Spleen (tissue), 7 donors: ENCODE measurements around the gene PTPDC1.

Source experiments
- POLR2AphosphoS5 ChIP-seq, 3 donors: sonication (generic); formaldehyde crosslinking; IDR thresholded peaks; one replicate each; pipeline ENCODE4 v1.5.1; 2017; ENCODE audit warnings: antibody characterized with exemption in 3 of 3
- TF ChIP-seq, protein P1 (sequence below), 11 experiments: fragments of 200-600 bp in 7 of 11; fragments of 450-650 bp in 4 of 11; sonication (generic) in 4 of 11; IDR thresholded peaks in 8 of 11; conservative IDR thresholded peaks in 3 of 11; 1 replicate in 7 of 11; 2 replicates in 4 of 11; pipeline versions ENCODE4 v1.4.0 to v1.8.0; 2016 to 2021; ENCODE audit warnings: antibody characterized with exemption in 11 of 11, inconsistent platforms in 4 of 11, mild to moderate bottlenecking in 1 of 11
- donor health status: DM: no; HTN: no; CAD: no; lungs with moderate emphysema.
- donor health status: DM: no; HTN: no; CAD: no.
- donor health status: DM: no; HTN: no; CAD: no.

DNA sequence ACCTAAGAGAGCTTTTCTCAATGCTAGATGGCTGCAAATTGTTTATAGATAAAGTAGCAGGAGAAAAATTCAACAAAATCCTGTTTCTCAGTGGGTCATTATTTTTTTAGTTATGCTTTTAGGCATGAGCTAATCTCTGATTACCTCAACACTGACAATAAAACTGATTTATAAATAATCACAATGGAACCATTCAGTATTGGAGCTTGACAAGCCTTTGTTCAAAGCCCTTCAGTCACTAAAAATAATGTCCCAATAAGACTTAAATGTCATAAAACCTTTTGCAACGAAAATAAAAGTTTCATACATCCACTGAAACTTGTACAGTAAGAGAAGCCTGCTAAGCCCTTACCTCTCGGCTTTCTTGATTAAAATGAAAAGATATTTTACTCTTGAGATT is 27.2 kb downstream of the PTPDC1 start:
- TF ChIP-seq, protein P1, sequence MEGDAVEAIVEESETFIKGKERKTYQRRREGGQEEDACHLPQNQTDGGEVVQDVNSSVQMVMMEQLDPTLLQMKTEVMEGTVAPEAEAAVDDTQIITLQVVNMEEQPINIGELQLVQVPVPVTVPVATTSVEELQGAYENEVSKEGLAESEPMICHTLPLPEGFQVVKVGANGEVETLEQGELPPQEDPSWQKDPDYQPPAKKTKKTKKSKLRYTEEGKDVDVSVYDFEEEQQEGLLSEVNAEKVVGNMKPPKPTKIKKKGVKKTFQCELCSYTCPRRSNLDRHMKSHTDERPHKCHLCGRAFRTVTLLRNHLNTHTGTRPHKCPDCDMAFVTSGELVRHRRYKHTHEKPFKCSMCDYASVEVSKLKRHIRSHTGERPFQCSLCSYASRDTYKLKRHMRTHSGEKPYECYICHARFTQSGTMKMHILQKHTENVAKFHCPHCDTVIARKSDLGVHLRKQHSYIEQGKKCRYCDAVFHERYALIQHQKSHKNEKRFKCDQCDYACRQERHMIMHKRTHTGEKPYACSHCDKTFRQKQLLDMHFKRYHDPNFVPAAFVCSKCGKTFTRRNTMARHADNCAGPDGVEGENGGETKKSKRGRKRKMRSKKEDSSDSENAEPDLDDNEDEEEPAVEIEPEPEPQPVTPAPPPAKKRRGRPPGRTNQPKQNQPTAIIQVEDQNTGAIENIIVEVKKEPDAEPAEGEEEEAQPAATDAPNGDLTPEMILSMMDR (IDR thresholded peaks at IDR 0.05 in 8 of 11, conservative IDR thresholded peaks at IDR 0.05 in 3 of 11): no peak
- TF ChIP-seq POLR2AphosphoS5 (IDR thresholded peaks at IDR 0.05): no peak
